GM12878 (cell line): ENCODE measurements around the gene KCNG1. TPM values are rescaled to one million over a fixed set of nuclear protein-coding genes. Genes with fewer than 3 reads are reported as not detected.

ENCODE experiments used
- ATAC-seq: fragments of 200-7000 bp; cut with Tn5 transposase; 3 replicates; pipeline ENCODE4 v1.9.1; 2020; ENCODE audit warnings: mild to moderate bottlenecking, moderate library complexity
- BruUV-seq: library from RNA; stranded (reverse); fragments of 400-500 nt; replicated peaks from 2 replicates; lab custom pipeline; 2021; lab: Mats Ljungman, UMichigan
- CTCF ChIA-PET: fragments of 300-600 bp; sonication (Branson Sonifier 250); formaldehyde crosslinking; extraction: SDS; loops from one replicate; lab custom pipeline; 2021; ENCODE audit warnings: inconsistent platforms; lab: Yijun Ruan, JAX
- POLR2A ChIA-PET: fragments of 350-600 bp; formaldehyde crosslinking; extraction: SDS; loops from one replicate; lab custom pipeline; 2021; ENCODE audit warnings: inconsistent platforms; lab: Charles Lee
- RAD21 ChIA-PET: fragments of 300-600 bp; sonication (Branson Sonifier 250); formaldehyde crosslinking; loops from one replicate; lab custom pipeline; 2023; ENCODE audit warnings: antibody characterized with exemption; ENCODE audit not compliant: unreplicated experiment; lab: Charles Lee
- SMC1A ChIA-PET: fragments of 300-600 bp; sonication (Branson Sonifier 250); formaldehyde crosslinking; loops from one replicate; lab custom pipeline; 2023; ENCODE audit not compliant: unreplicated experiment, uncharacterized antibody; lab: Charles Lee
- DNase-seq: peaks from one replicate; pipeline ENCODE4 v3.0.0-alpha.2; 2011; ENCODE audit warnings: low read depth, low spot score
- FAIRE-seq: peaks from 3 replicates; lab custom pipeline; 2011; peaks lifted over from hg19 to GRCh38; lab: Jason Lieb, UNC
- H2AFZ ChIP-seq: 2 replicates; pipeline ENCODE4 v1.6.0; 2011; ENCODE audit warnings: low read depth, low read length, control low read depth; ENCODE audit not compliant: control insufficient read depth
- H3K27ac ChIP-seq: 2 replicates; pipeline ENCODE4 v1.5.1; 2011; ENCODE audit warnings: control low read depth; ENCODE audit not compliant: control insufficient read depth, insufficient read depth
- H3K27me3 ChIP-seq, 2 experiments: replicated peaks in 1 of 2; 2 replicates each; pipeline versions ENCODE4 v1.6.0 to v1.6.1; 2011; ENCODE audit warnings: low read length in 1 of 2; ENCODE audit not compliant: control insufficient read depth in 2 of 2, insufficient read depth in 2 of 2
- H3K36me3 ChIP-seq, 2 experiments: 2 replicates each; pipeline ENCODE4 v1.5.1; 2011; ENCODE audit warnings: low read length in 1 of 2; ENCODE audit not compliant: control insufficient read depth in 2 of 2, insufficient read depth in 2 of 2
- H3K4me1 ChIP-seq: 2 replicates; pipeline ENCODE4 v1.6.1; 2011; ENCODE audit warnings: mild to moderate bottlenecking, low read length, moderate library complexity, mixed read lengths; ENCODE audit not compliant: control insufficient read depth, insufficient read depth
- H3K4me2 ChIP-seq: 2 replicates; pipeline ENCODE4 v1.6.0; 2011; ENCODE audit warnings: control low read depth; ENCODE audit not compliant: control insufficient read depth, insufficient read depth
- H3K4me3 ChIP-seq: fragments of 200-600 bp; sonication (generic); 2 replicates; pipeline ENCODE4 v1.5.1; 2016
- H3K79me2 ChIP-seq: 2 replicates; pipeline ENCODE4 v1.6.0; 2011; ENCODE audit warnings: low read length; ENCODE audit not compliant: control insufficient read depth, insufficient read depth
- H3K9ac ChIP-seq: 2 replicates; pipeline ENCODE4 v1.8.0; 2011; ENCODE audit warnings: low read length, control low read depth, mixed read lengths; ENCODE audit not compliant: control insufficient read depth, insufficient read depth
- H3K9me3 ChIP-seq: replicated peaks from 3 replicates; pipeline ENCODE4 v1.5.1; 2011; ENCODE audit warnings: mild to moderate bottlenecking, low read length; ENCODE audit not compliant: control insufficient read depth, insufficient read depth
- H4K20me1 ChIP-seq: 2 replicates; pipeline ENCODE4 v1.6.0; 2011; ENCODE audit not compliant: control insufficient read depth, insufficient read depth
- ZBTB40 ChIP-seq: fragments of 450-650 bp; IDR thresholded peaks from 2 replicates; pipeline ENCODE4 v1.6.1; 2016; ENCODE audit warnings: mild to moderate bottlenecking, moderate library complexity, borderline replicate concordance
- ZNF384 ChIP-seq: IDR thresholded peaks from 2 replicates; pipeline ENCODE4 v1.6.1; 2012; ENCODE audit warnings: low read depth, mild to moderate bottlenecking, low read length, improper control_type of control experiment, borderline replicate concordance
- WGBS: methylation state at CpG from one replicate; pipeline ENCODE4 v1.1.6; 2016; ENCODE audit warnings: low lambda C conversion rate; ENCODE audit not compliant: insufficient replicate concordance, insufficient coverage; ENCODE audit errors: missing lambda C conversion rate; 5-methylcytosine and 5-hydroxymethylcytosine counted together
- in situ Hi-C: fragments of 300-500 bp; cut with MboI; formaldehyde crosslinking; loops from 9 replicates; pipeline ENCODE4 v1.14.3; 2018; ENCODE audit warnings: mixed read lengths
- intact Hi-C: fragments of 100-400 bp; cut with micrococcal nuclease; formaldehyde crosslinking; loops from one replicate; pipeline ENCODE4 v1.14.2; 2022; ENCODE audit not compliant: unreplicated experiment
- polyA plus RNA-seq, 11 experiments: library from polyadenylated mRNA; depleted of rRNA in 4 of 11; unstranded in 6 of 11; stranded (reverse) in 5 of 11; fragments of >200 nt; fragmentation: Nextera tagmentation in 4 of 11; fragmentation: Illumina TruSeq in 1 of 11; extraction: Ambion mirVana in 4 of 11; extraction: Trizol in 1 of 11; gene quantifications; 1 replicate in 1 of 11; 2 replicates in 10 of 11; pipeline versions ENCODE4 v1.2.1 to v1.2.3, GENCODE V29; 2011 to 2016; ENCODE audit warnings: inconsistent platforms in 2 of 11, missing spikeins in 2 of 11, low read depth in 1 of 11
- total RNA-seq, 4 experiments: library from RNA; depleted of rRNA in 3 of 4; stranded (reverse); fragments of >200 nt in 3 of 4; fragmentation: Illumina TruSeq in 1 of 4; extraction: Trizol in 1 of 4; gene quantifications; 2 replicates each; pipeline versions ENCODE4 v1.2.1 to v1.2.3, GENCODE V29; 2013 to 2021

KCNG1 gene
- total and polyA plus RNA-seq, 10 of the 15 experiments (the other 5 are each of a cell fraction or from before 2014, with no cell fraction given): not detected

- H3K27ac ChIP-seq: no peak overlapping the region
- no peak for DNase-seq
- peaks cover 4 to 5% of the 10 kb centered on the region in 2 experiments; a peak in 3 of 4 replicates for H3K27me3 ChIP-seq
- H3K9me3 ChIP-seq: no peaks in the 10 kb centered on the region; the same call in 2 of the 3 replicates
- TF ChIP-seq ZNF384 (no peak), ZBTB40 (no peak)
- ChIA-PET POLR2A (no interaction called here), SMC1A (no interaction called here), CTCF (interaction anchor here (0.8 kb wide), 1 partner anchor 47 kb away, joined by 3 read pairs; no protein-coding TSS in a partner anchor), RAD21 (no interaction called here)
- no peaks in the 10 kb centered on the region for H3K79me2 ChIP-seq
- intact Hi-C loops (no loop called here), in situ Hi-C loops (no loop called here)
- H2AFZ ChIP-seq: no peak overlapping the region
- no TSS peak for BruUV-seq
- ATAC-seq: no peak
- H3K36me3 ChIP-seq: no peaks in the 10 kb centered on the region
- 33% methylated on average over 2 of the region's 2 CpGs for WGBS
- no peak overlapping the region for H3K4me3 ChIP-seq
- no peak for FAIRE-seq
- no peaks in the 10 kb centered on the region for H4K20me1 ChIP-seq
- H3K4me2 ChIP-seq: no peak overlapping the region
- H3K9ac ChIP-seq: no peak overlapping the region
- no peaks in the 10 kb centered on the region for H3K4me1 ChIP-seq
Observed at GRCh38 chr20:51034476-51034875, 11.6 kb upstream of the KCNG1 start.
